Iris pigment epithelial cell (primary cell): ENCODE results near the gene CSK.
A peak's percentile ranks its signal among the peaks of the same experiment; 100 is the strongest.

Source experiments
- DNase-seq: peaks from one replicate; pipeline ENCODE4 v3.0.0-alpha.2; 2011; ENCODE audit warnings: low read depth

CSK gene

GRCh38 chr15:74801311-74801997 lies 19.6 kb downstream of the CSK start:
- no peak for DNase-seq

- no peak for DNase-seq
These were observed 20.4 kb downstream of the CSK start for GRCh38 chr15:74802290-74802689.

- DNase-seq = no peak
These were observed 21.1 kb downstream of the CSK start for GRCh38 chr15:74802862-74803447.

- no peak for DNase-seq
These were observed 23.1 kb downstream of the CSK start for GRCh38 chr15:74804935-74805334.

- DNase-seq = peak; percentile 25
These were observed 25.4 kb downstream of the CSK start for GRCh38 chr15:74807282-74807681.

- DNase-seq = peak; percentile 20
These were observed 26.4 kb downstream of the CSK start for GRCh38 chr15:74808078-74808839.

- no peak for DNase-seq
These were observed 27.0 kb downstream of the CSK start for GRCh38 chr15:74808840-74809229.

GRCh38 chr15:74809242-74809641 lies 27.4 kb downstream of the CSK start:
- no peak for DNase-seq

GRCh38 chr15:74809956-74810355 lies 28.1 kb downstream of the CSK start:
- no peak for DNase-seq

GRCh38 chr15:74812533-74812932 lies 30.7 kb downstream of the CSK start, which contains the start of gene LMAN1L:
TSS of gene LMAN1L (plus strand) at chr15:74812835. CDS start at chr15:74812855, 20 bp downstream.
- DNase-seq = no peak

GRCh38 chr15:74815121-74815934 lies 33.4 kb downstream of the CSK start:
- no peak for DNase-seq

GRCh38 chr15:74815961-74816360 lies 34.1 kb downstream of the CSK start:
- no peak for DNase-seq

- no peak for DNase-seq
These were observed 34.9 kb downstream of the CSK start for GRCh38 chr15:74816624-74817369.

GRCh38 chr15:74817370-74817737 lies 35.5 kb downstream of the CSK start:
- DNase-seq = peak; percentile 20

GRCh38 chr15:74820056-74820455 lies 38.2 kb downstream of the CSK start:
- no peak for DNase-seq

GRCh38 chr15:74821091-74821789 lies 39.4 kb downstream of the CSK start:
- no peak for DNase-seq

- no peak for DNase-seq
These were observed 39.9 kb downstream of the CSK start for GRCh38 chr15:74821790-74822158.

- DNase-seq = no peak
These were observed 40.4 kb downstream of the CSK start for GRCh38 chr15:74822233-74822632.

GRCh38 chr15:74823324-74823723 lies 41.4 kb downstream of the CSK start:
- DNase-seq = no peak

GRCh38 chr15:74824976-74825375 lies 43.1 kb downstream of the CSK start:
- no peak for DNase-seq

- DNase-seq = no peak
These were observed 44.0 kb downstream of the CSK start for GRCh38 chr15:74825866-74826265.
